Ovary (tissue), 3 donors: ENCODE data around the gene GRHL3.

Source experiments
- CTCF ChIP-seq, 3 donors: fragments of 450-650 bp in 2 of 3; fragments of 200-600 bp in 1 of 3; IDR thresholded peaks; one replicate each; pipeline versions ENCODE4 v1.5.1 to v1.8.0; 2016 to 2022; ENCODE audit warnings: antibody characterized with exemption in 3 of 3, mild to moderate bottlenecking in 1 of 3
- EP300 ChIP-seq: sonication (generic); formaldehyde crosslinking; IDR thresholded peaks from one replicate; pipeline ENCODE4 v1.6.1; 2017; ENCODE audit warnings: antibody characterized with exemption
- POLR2A ChIP-seq: fragments of 450-650 bp; IDR thresholded peaks from one replicate; pipeline ENCODE4 v1.6.1; 2017; ENCODE audit warnings: antibody characterized with exemption, mild to moderate bottlenecking, moderate library complexity
- donor health status: DM: no; HTN: no; CAD: no.

DNA sequence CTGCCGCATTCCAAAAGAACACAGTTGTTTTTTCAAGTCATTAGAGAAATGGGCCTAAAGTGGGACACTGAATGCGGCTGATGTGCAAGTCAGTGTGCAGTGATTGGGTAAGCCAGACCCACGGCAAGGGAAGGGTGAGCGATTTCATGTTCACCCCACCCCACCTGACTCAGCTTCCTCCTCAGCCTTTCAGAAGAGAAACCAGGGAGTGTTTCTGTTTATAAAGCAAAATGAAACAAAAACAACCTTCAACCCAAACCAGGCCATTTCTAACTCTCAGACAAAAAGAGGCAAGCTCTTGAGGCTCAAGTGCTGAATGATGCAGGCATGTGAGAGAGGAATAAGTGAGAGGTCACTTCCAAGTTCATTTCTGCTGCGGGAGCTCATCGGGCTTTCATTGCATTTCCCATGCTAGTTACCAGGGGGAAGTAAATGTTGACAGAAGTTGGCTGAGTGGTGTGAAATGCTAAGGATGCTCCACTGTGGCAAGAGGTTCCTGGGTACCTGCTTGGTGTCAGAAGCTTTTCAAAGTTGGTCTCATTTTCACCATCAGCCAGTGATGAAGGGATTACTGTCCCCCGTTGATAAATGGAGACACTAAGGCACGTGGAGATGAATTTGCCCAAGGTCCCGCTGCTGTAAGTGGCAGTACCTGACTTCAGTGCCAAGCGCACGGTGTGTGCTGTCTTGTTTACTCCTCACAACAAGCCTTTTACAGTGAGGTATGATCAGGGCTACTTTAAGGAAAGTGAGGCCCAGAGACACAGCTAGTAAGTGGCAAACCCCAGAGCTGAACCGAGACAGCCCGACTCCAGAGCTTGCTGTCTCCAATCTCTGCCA, 65.3 kb downstream of the GRHL3 start:
- TF ChIP-seq POLR2A (no peak), CTCF (IDR thresholded peaks at IDR 0.05) (no peak), EP300 (no peak)
